Trophoblast cell (in vitro differentiated cells and primary cell): ENCODE measurements around the gene CEP72.

Experiments
- DNase-seq, 2 donors: peaks; one replicate each; pipeline ENCODE4 v3.0.0-alpha.2; 2016
- H2AFZ ChIP-seq: 2 replicates; pipeline ENCODE4 v1.6.1; 2013; ENCODE audit warnings: low read length, moderate library complexity, mild to moderate bottlenecking; ENCODE audit not compliant: insufficient read depth, poor library complexity
- H2AK5ac ChIP-seq: 2 replicates; pipeline ENCODE4 v1.6.1; 2013; ENCODE audit warnings: mild to moderate bottlenecking, low read length
- H2BK120ac ChIP-seq: 2 replicates; pipeline ENCODE4 v1.6.1; 2013; ENCODE audit warnings: low read length, mild to moderate bottlenecking, moderate library complexity; ENCODE audit not compliant: insufficient read depth, poor library complexity
- H2BK12ac ChIP-seq: 2 replicates; pipeline ENCODE4 v1.6.1; 2013; ENCODE audit warnings: mild to moderate bottlenecking, low read length, moderate library complexity
- H2BK5ac ChIP-seq: 2 replicates; pipeline ENCODE4 v1.6.1; 2013; ENCODE audit warnings: low read length, low read depth, moderate library complexity, mild to moderate bottlenecking; ENCODE audit not compliant: poor library complexity
- H3K14ac ChIP-seq: 2 replicates; pipeline ENCODE4 v1.6.1; 2013; ENCODE audit warnings: mild to moderate bottlenecking, low read length
- H3K18ac ChIP-seq: 2 replicates; pipeline ENCODE4 v1.6.1; 2013; ENCODE audit warnings: mild to moderate bottlenecking, low read length
- H3K23ac ChIP-seq: 2 replicates; pipeline ENCODE4 v1.6.1; 2013; ENCODE audit warnings: low read length
- H3K27ac ChIP-seq: 2 replicates; pipeline ENCODE4 v1.5.1; 2013; ENCODE audit warnings: low read depth, mild to moderate bottlenecking, inconsistent platforms, low read length, moderate library complexity
- H3K27me3 ChIP-seq: 2 replicates; pipeline ENCODE4 v1.6.1; 2013; ENCODE audit warnings: inconsistent platforms, mild to moderate bottlenecking, low read length, moderate library complexity; ENCODE audit not compliant: insufficient read depth
- H3K36me3 ChIP-seq, 2 experiments: 1 replicate in 1 of 2; 2 replicates in 1 of 2; pipeline ENCODE4 v1.6.1; 2013; ENCODE audit warnings: low read length in 2 of 2, mild to moderate bottlenecking in 2 of 2, moderate library complexity in 1 of 2; ENCODE audit not compliant: insufficient read depth in 2 of 2, control insufficient read depth in 1 of 2
- H3K4ac ChIP-seq: 2 replicates; pipeline ENCODE4 v1.6.1; 2013; ENCODE audit warnings: low read depth, mild to moderate bottlenecking, low read length, moderate library complexity
- H3K4me1 ChIP-seq, 2 experiments: 1 replicate in 1 of 2; 2 replicates in 1 of 2; pipeline ENCODE4 v1.6.1; 2013; ENCODE audit warnings: low read length in 2 of 2, mild to moderate bottlenecking in 2 of 2, moderate library complexity in 1 of 2; ENCODE audit not compliant: insufficient read depth in 2 of 2, control insufficient read depth in 1 of 2
- H3K4me2 ChIP-seq: 2 replicates; pipeline ENCODE4 v1.6.1; 2013; ENCODE audit warnings: inconsistent platforms, mild to moderate bottlenecking, low read length, moderate library complexity
- H3K4me3 ChIP-seq: 2 replicates; pipeline ENCODE4 v1.5.1; 2013; ENCODE audit warnings: mild to moderate bottlenecking, low read depth, low read length, inconsistent platforms
- H3K79me1 ChIP-seq: one replicate; pipeline ENCODE4 v1.6.1; 2013; ENCODE audit warnings: low read length
- H3K79me2 ChIP-seq: 2 replicates; pipeline ENCODE4 v1.6.1; 2013; ENCODE audit warnings: low read length, mild to moderate bottlenecking; ENCODE audit not compliant: control insufficient read depth, insufficient read depth, poor library complexity
- H3K9ac ChIP-seq: 2 replicates; pipeline ENCODE4 v1.6.1; 2013; ENCODE audit warnings: mild to moderate bottlenecking, low read length
- H3K9me3 ChIP-seq: 2 replicates; pipeline ENCODE4 v1.6.1; 2013; ENCODE audit warnings: low read depth, mild to moderate bottlenecking, control low read depth, inconsistent platforms, low read length; ENCODE audit not compliant: insufficient read depth
- H4K12ac ChIP-seq: 2 replicates; pipeline ENCODE4 v1.6.1; 2013; ENCODE audit warnings: low read depth, mild to moderate bottlenecking, low read length, moderate library complexity
- H4K8ac ChIP-seq: 2 replicates; pipeline ENCODE4 v1.6.1; 2013; ENCODE audit warnings: low read depth, mild to moderate bottlenecking, low read length, moderate library complexity
- H4K91ac ChIP-seq: one replicate; pipeline ENCODE4 v1.6.1; 2013; ENCODE audit warnings: low read depth, mild to moderate bottlenecking, low read length, moderate library complexity
- WGBS: extraction: QIAGEN DNeasy Blood & Tissue Kit; methylation state at CpG from one replicate; pipeline ENCODE4 v1.1.7; 2013; ENCODE audit warnings: missing lambda C conversion rate; ENCODE audit not compliant: insufficient read length, insufficient coverage; ENCODE audit errors: extremely low coverage; 5-methylcytosine and 5-hydroxymethylcytosine counted together

Gene CEP72

DNA sequence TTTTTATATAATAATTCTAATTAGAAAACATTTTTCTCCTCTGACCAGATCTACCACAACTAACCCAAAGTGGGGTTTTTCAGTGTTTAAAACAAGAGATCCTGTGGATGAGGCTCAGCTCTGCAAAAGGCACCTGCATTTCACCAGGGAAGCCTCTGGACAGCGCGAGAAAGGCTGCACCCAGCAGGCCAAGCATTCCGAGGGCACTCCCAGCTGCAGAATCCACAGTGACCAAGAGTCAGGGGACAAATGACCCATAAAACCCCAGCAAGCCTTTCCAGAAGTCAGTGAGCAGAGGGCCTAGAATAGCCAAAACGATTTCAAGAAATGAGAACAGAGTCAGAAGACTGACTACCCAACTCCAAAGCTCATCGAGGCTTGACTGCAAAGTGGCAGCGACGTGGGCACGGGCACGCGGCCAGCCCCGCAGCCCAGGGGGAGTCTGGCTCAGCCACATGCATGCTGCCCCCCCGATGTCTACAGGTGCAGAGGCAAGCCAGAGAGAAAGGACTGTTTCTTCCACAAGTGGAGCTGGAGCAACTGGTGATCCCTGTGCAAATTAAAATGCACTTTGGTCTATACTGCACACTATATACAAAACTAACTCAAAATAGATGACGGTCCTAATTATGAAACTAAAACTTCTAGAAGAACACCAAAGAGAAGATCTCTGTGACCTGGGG lies 54.8 kb downstream of the CEP72 start:
- Histone ChIP-seq H3K79me1 (no peaks in the 10 kb centered on the region), H4K91ac (no peak overlapping the region), H3K14ac (no peak overlapping the region), H2BK5ac (no peak overlapping the region), H3K4me1 (peaks cover 3 to 8% of the 10 kb centered on the region in 2 experiments), H3K9ac (no peak overlapping the region), H3K4me2 (no peak overlapping the region), H2AK5ac (no peak overlapping the region), H2BK120ac (no peak overlapping the region), H2BK12ac (no peak overlapping the region), H3K79me2 (no peaks in the 10 kb centered on the region), H2AFZ (no peak overlapping the region), H3K36me3 (peaks cover 44 to 46% of the 10 kb centered on the region in 2 experiments), H3K4me3 (no peak overlapping the region), H3K23ac (no peak overlapping the region), H3K27me3 (no peaks in the 10 kb centered on the region), H3K9me3 (no peaks in the 10 kb centered on the region), H3K18ac (no peak overlapping the region), H4K8ac (no peak overlapping the region), H3K27ac (no peak overlapping the region), H3K4ac (no peak overlapping the region), H4K12ac (no peak overlapping the region)
- DNase-seq = no peak
- no CpG with 5 or more reads among the region's 13 CpGs for WGBS

DNA sequence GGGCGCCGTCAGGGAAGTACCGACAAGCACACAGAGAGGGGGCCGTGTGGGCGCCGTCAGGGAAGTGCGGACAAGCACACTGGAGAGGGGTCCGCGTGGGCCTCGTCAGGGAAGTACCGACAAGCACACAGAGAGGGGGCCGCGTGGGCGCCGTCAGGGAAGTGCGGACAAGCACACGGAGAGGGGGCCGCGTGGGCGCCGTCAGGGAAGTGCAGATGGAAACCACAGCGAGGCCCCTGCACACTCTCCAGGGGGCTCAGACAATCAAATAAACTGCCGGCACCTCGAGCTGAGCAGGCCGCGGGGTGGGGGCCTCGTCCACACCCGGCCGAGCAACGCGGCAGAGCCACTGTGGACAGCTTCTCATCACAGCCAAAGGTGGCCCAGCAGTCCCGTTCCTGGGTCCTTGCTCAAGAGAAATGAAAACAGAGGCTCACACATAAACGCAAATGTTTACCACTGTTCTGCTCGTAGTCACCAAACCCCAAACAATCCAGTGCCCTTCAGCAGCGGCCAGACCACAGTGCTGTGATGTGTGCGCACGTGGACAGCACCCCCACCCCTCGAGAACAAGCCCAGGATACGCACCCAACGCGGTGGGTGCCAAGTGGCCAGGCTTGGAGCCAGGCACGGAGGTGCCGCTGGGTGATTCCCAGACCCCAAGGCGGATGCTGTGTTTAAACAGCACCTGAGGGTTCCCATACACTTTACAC lies 56.3 kb downstream of the CEP72 start:
- Histone ChIP-seq H4K8ac (no peak overlapping the region), H3K79me2 (no peaks in the 10 kb centered on the region), H2AK5ac (no peak overlapping the region), H2AFZ (no peak overlapping the region), H4K12ac (no peak overlapping the region), H2BK12ac (no peak overlapping the region), H4K91ac (no peak overlapping the region), H2BK120ac (no peak overlapping the region), H3K4me1 (peaks cover 3 to 21% of the 10 kb centered on the region in 2 experiments), H3K14ac (no peak overlapping the region), H3K4me3 (no peak overlapping the region), H3K36me3 (peaks cover 32 to 34% of the 10 kb centered on the region in 2 experiments), H3K18ac (no peak overlapping the region), H3K9ac (no peak overlapping the region), H3K9me3 (no peaks in the 10 kb centered on the region), H3K79me1 (no peaks in the 10 kb centered on the region), H3K4ac (no peak overlapping the region), H3K27me3 (no peaks in the 10 kb centered on the region), H2BK5ac (no peak overlapping the region), H3K4me2 (no peak overlapping the region), H3K23ac (no peak overlapping the region), H3K27ac (no peak overlapping the region)
- no CpG with 5 or more reads among the region's 44 CpGs for WGBS
- DNase-seq = no peak

DNA sequence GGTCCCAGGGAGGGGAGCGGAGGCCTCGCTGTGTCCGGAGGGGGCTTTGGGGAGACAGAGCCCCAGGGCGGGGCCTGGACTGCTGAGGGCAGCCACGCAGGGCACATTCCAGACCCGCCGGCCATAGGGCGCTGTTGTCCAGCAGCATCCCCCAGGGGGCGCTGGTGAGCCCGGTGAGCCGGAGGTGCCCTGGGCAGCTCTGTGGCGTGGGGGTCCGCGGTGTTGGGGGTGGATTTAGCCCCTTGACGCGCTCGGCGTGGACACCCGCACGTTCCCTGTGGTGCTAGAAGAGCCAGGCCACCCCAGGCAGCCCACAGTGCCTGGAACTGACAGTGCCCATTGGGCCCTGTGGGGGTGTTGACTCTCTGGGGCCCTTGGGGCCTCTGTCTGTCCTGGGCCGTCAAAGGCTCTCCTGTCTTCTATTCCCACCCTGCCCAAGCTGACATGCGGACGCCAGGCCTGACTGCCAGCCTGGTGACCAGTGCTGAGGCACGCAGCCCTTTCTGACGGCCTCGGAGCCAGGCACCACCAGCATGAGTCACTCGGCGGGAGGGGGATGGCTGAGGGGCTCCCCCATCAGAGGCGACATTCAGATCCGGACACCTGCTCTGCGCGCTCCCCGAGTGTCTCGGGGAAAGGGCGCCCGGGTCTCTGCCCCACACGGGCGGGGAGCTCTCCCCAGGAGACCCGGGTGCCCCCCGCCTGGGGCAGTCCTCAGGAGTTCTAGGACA lies 57.1 kb downstream of the CEP72 start:
- no peaks in the 10 kb centered on the region for H3K9me3 ChIP-seq
- H3K27ac ChIP-seq = no peak overlapping the region
- no peak overlapping the region for H3K4ac ChIP-seq
- H2BK12ac ChIP-seq = no peak overlapping the region
- no peaks in the 10 kb centered on the region for H3K79me1 ChIP-seq
- H2BK120ac ChIP-seq = no peak overlapping the region
- H3K4me2 ChIP-seq = no peak overlapping the region
- H3K4me3 ChIP-seq = no peak overlapping the region
- no CpG with 5 or more reads among the region's 40 CpGs for WGBS
- no peak overlapping the region for H2BK5ac ChIP-seq
- H2AFZ ChIP-seq = no peak overlapping the region
- H3K18ac ChIP-seq = no peak overlapping the region
- H2AK5ac ChIP-seq = no peak overlapping the region
- no peaks in the 10 kb centered on the region for H3K79me2 ChIP-seq
- DNase-seq = peak; percentile 48 to 64
- H3K14ac ChIP-seq = no peak overlapping the region
- no peaks in the 10 kb centered on the region for H3K27me3 ChIP-seq
- no peak overlapping the region for H3K9ac ChIP-seq
- no peak overlapping the region for H4K8ac ChIP-seq
- H4K12ac ChIP-seq = peak overlapping the region; percentile 1
- peaks cover 25% of the 10 kb centered on the region in 2 experiments for H3K36me3 ChIP-seq
- H4K91ac ChIP-seq = no peak overlapping the region
- no peak overlapping the region for H3K23ac ChIP-seq
- H3K4me1 ChIP-seq = peaks cover 3 to 21% of the 10 kb centered on the region in 2 experiments

DNA sequence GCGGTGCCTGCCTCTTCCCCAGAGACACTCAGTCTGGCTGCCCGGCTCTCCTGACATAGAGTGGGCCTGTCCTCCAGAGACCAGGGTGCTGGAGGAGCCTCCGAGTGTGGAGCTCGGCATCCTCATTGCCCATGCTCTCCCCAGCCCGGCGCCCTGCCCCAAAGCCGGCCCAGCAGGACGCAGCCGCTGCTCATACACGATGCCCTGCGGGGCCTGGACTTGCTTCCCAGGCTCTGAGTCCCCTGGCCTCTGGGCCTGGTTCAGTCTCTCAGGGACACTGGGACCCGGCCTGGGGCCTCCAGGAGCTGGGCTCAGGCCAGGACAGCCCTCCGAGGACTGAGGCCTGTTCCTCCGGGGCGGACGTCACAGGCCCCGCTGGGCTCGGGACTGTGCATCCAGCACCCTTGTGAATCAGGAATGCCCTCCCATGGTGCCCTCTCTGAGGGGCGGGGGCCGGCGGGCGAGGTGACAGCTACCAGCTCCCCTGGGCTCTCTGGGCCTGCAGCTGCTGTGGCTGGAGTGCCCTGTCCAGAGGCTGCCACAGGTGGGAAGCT lies 57.8 kb downstream of the CEP72 start:
- H3K23ac ChIP-seq = no peak overlapping the region
- no peak overlapping the region for H3K4ac ChIP-seq

More for the DNA sequence above, 57.8 kb downstream of the CEP72 start:
- H3K36me3 ChIP-seq = peaks cover 20 to 21% of the 10 kb centered on the region in 2 experiments
- H3K9ac ChIP-seq = no peak overlapping the region
- H2AFZ ChIP-seq = no peak overlapping the region
- DNase-seq = peak; percentile 78 to 79
- H3K27ac ChIP-seq = no peak overlapping the region
- no peaks in the 10 kb centered on the region for H3K79me2 ChIP-seq
- H3K4me1 ChIP-seq = peaks cover 3 to 21% of the 10 kb centered on the region in 2 experiments
- H2AK5ac ChIP-seq = no peak overlapping the region
- no peak overlapping the region for H3K4me3 ChIP-seq
- no peak overlapping the region for H4K12ac ChIP-seq
- no peak overlapping the region for H2BK12ac ChIP-seq
- no peaks in the 10 kb centered on the region for H3K27me3 ChIP-seq
- no peaks in the 10 kb centered on the region for H3K79me1 ChIP-seq
- H4K91ac ChIP-seq = no peak overlapping the region
- H2BK5ac ChIP-seq = no peak overlapping the region
- H3K18ac ChIP-seq = no peak overlapping the region
- no CpG with 5 or more reads among the region's 22 CpGs for WGBS
- no peaks in the 10 kb centered on the region for H3K9me3 ChIP-seq
- H2BK120ac ChIP-seq = no peak overlapping the region
- H3K4me2 ChIP-seq = no peak overlapping the region
- H4K8ac ChIP-seq = no peak overlapping the region
- H3K14ac ChIP-seq = no peak overlapping the region
